KOPT-K1 (cell line): ENCODE results near the gene WDR37.
"Not testable (repeated sequence)": the region's sequence is repeated elsewhere in the genome, so short reads cannot be mapped to it uniquely, and the experiment has no call there.

Experiments
- H3K27ac ChIP-seq: fragments of 200-600 bp; sonication (generic); 2 replicates; pipeline ENCODE4 v1.5.1; 2016; ENCODE audit warnings: antibody characterized with exemption, mild to moderate bottlenecking, low read depth, low read length; ENCODE audit not compliant: poor library complexity, severe bottlenecking
- H3K36me3 ChIP-seq: fragments of 200-600 bp; sonication (generic); 2 replicates; pipeline ENCODE4 v1.5.1; 2017; ENCODE audit warnings: antibody characterized with exemption, mild to moderate bottlenecking, low read length, moderate library complexity; ENCODE audit not compliant: insufficient read depth
- H3K9me3 ChIP-seq: fragments of 200-600 bp; sonication (generic); 2 replicates; pipeline ENCODE4 v1.5.1; 2017; ENCODE audit warnings: antibody characterized with exemption, low read length, mild to moderate bottlenecking; ENCODE audit not compliant: insufficient read depth, poor library complexity, severe bottlenecking

WDR37 gene

GRCh38 chr10:1151076-1152033, 95.2 kb downstream of the WDR37 start:
- no peak overlapping the region for H3K27ac ChIP-seq
- H3K9me3 ChIP-seq, result peaks cover 12% of the 10 kb centered on the region
- no peaks in the 10 kb centered on the region for H3K36me3 ChIP-seq

GRCh38 chr10:1152386-1153250, 96.4 kb downstream of the WDR37 start:
- no peaks in the 10 kb centered on the region for H3K36me3 ChIP-seq
- no peaks in the 10 kb centered on the region for H3K9me3 ChIP-seq
- no peak overlapping the region for H3K27ac ChIP-seq

- H3K27ac ChIP-seq, result no peak overlapping the region
- H3K9me3 ChIP-seq, result no peaks in the 10 kb centered on the region
Measured at GRCh38 chr10:1153251-1153763, 97.1 kb downstream of the WDR37 start.

GRCh38 chr10:1153805-1154351, 97.7 kb downstream of the WDR37 start:
- no peak overlapping the region for H3K27ac ChIP-seq

More at GRCh38 chr10:1153251-1153763, 97.1 kb downstream of the WDR37 start:
- H3K36me3 ChIP-seq, result no peaks in the 10 kb centered on the region

GRCh38 chr10:1154531-1155295, 98.5 kb downstream of the WDR37 start:
- H3K36me3 ChIP-seq, result no peaks in the 10 kb centered on the region
- H3K9me3 ChIP-seq, result no peaks in the 10 kb centered on the region
- no peak overlapping the region for H3K27ac ChIP-seq

More at GRCh38 chr10:1153805-1154351, 97.7 kb downstream of the WDR37 start:
- H3K36me3 ChIP-seq, result no peaks in the 10 kb centered on the region
- no peaks in the 10 kb centered on the region for H3K9me3 ChIP-seq

DNA sequence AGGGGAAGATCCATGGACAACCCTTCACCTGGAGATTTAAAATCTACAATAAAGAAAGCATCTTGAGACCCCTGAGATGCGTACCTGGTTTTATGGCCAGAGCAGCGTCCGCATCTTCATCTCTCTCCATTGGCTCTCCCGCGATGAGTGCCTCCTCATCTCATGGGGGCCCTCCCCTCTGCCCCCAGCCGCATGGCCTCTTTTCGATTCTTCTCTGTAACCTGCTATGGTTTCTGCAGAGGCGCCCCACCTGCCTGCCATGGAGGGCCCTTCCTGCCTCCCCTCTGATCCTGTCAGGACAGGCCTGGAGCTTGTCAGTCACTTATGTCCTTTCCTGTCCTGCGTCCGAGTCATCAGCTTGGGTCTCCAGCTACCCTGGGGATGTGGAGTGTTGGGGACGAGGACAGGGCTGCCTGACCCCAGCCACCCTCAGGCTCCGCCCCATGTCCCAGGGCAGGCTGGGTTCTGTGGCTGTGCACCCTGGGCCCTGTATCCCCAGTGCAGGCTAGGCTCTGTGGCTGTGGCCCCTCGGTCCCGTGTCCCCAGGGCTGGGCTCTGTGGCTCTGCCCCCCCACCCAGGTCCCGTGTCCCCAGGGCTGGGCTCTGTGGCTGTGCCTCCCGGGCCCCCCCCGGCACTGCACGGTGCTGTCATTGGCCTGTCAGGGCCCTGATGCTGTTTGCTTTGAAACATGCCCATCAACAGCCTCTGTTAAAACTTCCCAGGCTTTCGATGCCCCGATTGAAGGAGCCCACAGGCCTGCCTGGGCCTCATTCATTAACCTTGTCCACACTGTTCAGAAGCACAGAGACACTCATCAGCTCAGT, 99.8 kb downstream of the WDR37 start:
- H3K9me3 ChIP-seq, result no peaks in the 10 kb centered on the region
- H3K27ac ChIP-seq, result no peak overlapping the region
- H3K36me3 ChIP-seq, result no peaks in the 10 kb centered on the region

- Histone ChIP-seq H3K9me3 (no peaks in the 10 kb centered on the region), H3K36me3 (no peaks in the 10 kb centered on the region), H3K27ac (no peak overlapping the region)
Measured at GRCh38 chr10:1156616-1156886, 100.4 kb downstream of the WDR37 start.

- Histone ChIP-seq H3K9me3 (no peaks in the 10 kb centered on the region), H3K36me3 (no peaks in the 10 kb centered on the region), H3K27ac (no peak overlapping the region)
Measured at GRCh38 chr10:1156921-1157614, 100.9 kb downstream of the WDR37 start.

GRCh38 chr10:1157615-1157933, 101.4 kb downstream of the WDR37 start:
- Histone ChIP-seq H3K27ac (no peak overlapping the region), H3K9me3 (no peaks in the 10 kb centered on the region), H3K36me3 (no peaks in the 10 kb centered on the region)

DNA sequence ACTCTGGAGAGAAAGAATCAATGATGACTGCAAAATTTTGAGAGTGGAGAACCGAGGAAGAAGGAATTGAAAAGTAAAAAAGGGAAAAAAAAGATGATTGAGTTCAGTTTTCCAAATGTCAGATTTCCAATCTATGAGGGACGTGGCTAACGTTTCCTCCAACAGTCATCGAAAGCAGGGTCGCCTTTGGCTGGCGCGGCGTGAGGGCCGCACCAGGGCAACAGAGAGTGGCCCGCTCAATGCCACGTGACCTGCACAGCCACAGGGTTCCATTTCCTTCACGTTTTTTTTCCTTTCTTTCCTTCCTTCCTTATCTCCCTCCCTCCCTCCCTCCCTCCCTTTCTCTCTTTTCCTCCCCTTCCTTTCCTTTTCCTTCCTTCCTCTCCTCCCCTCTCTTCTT, 101.9 kb downstream of the WDR37 start:
- H3K27ac ChIP-seq, result no peak overlapping the region
- H3K9me3 ChIP-seq, result no peaks in the 10 kb centered on the region
- H3K36me3 ChIP-seq, result no peaks in the 10 kb centered on the region

- H3K27ac ChIP-seq, result not testable (repeated sequence)
Measured at GRCh38 chr10:1158536-1158935, 102.4 kb downstream of the WDR37 start.

DNA sequence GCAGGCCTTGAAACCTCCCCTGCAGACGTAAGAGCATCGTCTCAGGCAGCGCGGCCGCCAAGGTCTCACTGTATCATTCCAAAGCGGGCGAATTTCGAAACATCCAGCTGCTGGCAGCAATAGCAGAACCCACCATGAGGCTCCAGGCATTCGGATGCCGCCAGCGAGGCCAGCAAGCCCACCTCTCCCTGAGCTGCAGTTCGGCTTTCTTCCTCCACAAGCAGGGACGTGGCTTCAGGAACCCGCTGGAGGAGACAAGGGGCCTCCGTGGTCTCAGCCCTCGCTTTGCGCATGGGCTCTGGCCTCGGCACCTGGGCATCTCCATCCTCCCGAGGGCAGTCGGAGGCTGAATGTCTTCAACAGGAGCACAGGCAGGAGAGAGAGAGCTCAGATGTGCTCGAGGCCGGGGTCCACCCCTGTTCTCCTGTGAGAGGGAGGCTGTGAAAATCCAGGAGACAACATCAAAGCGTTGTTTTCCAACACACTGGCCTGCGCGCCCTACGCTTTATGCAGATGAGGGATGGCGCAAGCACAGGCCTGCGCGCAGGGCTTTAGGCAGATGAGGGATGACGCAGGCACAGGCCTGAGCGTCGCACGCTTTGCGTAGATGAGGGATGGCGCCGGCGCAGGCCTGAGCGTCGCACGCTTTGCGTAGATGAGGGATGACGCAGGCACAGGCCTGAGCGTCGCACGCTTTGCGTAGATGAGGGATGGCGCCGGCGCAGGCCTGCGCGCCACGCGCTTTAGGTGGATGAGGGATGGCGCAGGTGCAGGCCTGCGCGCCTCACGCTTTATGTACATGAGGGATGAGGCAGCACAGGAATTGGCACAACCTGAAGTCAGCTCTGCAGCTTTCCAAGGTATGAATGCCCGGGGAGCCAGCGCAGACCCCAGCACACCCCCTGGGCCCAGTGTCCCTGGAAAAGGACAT, 103.2 kb downstream of the WDR37 start:
- no peaks in the 10 kb centered on the region for H3K9me3 ChIP-seq
- H3K36me3 ChIP-seq, result no peaks in the 10 kb centered on the region
- no peak overlapping the region for H3K27ac ChIP-seq

More at GRCh38 chr10:1158536-1158935, 102.4 kb downstream of the WDR37 start:
- not testable (repeated sequence) for H3K9me3 ChIP-seq, H3K36me3 ChIP-seq
